ENCODE measurements around the gene CDT1. TPM values are rescaled to one million over a fixed set of nuclear protein-coding genes. Genes with fewer than 3 reads are reported as not detected.

Gene CDT1
- total and polyA plus RNA-seq, 10 of the 15 experiments (the other 5 are each of a cell fraction or from before 2014, with no cell fraction given), result 0.50 to 87.6 (median 8.8) TPM

- H3K36me3 ChIP-seq (ENCODE audit: control insufficient read depth in 2 of 2, insufficient read depth in 2 of 2, low read length in 1 of 2), result peaks cover 0 to 3% of the 10 kb centered on the region in 2 experiments; a peak in 2 of 4 replicates
- ChIA-PET RAD21 (ENCODE audit: unreplicated experiment) (interaction anchor here (1.1 kb wide), 1 partner anchor 20 kb away, joined by 3 read pairs; no protein-coding TSS in a partner anchor), SMC1A (ENCODE audit: uncharacterized antibody, unreplicated experiment) (no interaction called here), POLR2A (interaction anchor here (1.3 kb wide), 1 partner anchor 41 kb away, joined by 3 read pairs; no protein-coding TSS in a partner anchor), CTCF (interaction anchor here (4.6 kb wide), 1 partner anchor 42 kb away, joined by 51 read pairs; no protein-coding TSS in a partner anchor)
- intact Hi-C loops (cut with micrococcal nuclease; ENCODE audit: unreplicated experiment) (no loop called here), in situ Hi-C loops (cut with MboI) (no loop called here)
- H3K9me3 ChIP-seq (replicated peaks; ENCODE audit: control insufficient read depth, insufficient read depth, low read length), result no peaks in the 10 kb centered on the region
- TF ChIP-seq TCF3 (IDR thresholded peaks at IDR 0.05; ENCODE audit: borderline replicate concordance, insufficient read depth, low read depth, low read length) (0 out of 2 replicates have a peak, but pooled peaks have one; percentile 7), IRF4 (IDR thresholded peaks at IDR 0.05; ENCODE audit: low read depth, low read length) (no peak)
- no TSS peak for BruUV-seq (replicated peaks)
- DNase-seq (ENCODE audit: low read depth, low spot score), result no peak
- no peak overlapping the region for H3K27ac ChIP-seq (ENCODE audit: control insufficient read depth, insufficient read depth)
- ATAC-seq, result no peak
- WGBS (ENCODE audit: insufficient coverage, insufficient replicate concordance, low lambda C conversion rate, missing lambda C conversion rate), result 94% methylated on average over 28 of the region's 30 CpGs
- H3K9ac ChIP-seq (ENCODE audit: control insufficient read depth, insufficient read depth, low read length), result no peak overlapping the region
- FAIRE-seq, result no peak
- peaks cover 28% of the 10 kb centered on the region for H3K4me1 ChIP-seq (ENCODE audit: control insufficient read depth, insufficient read depth, low read length)
- H3K4me3 ChIP-seq, result no peak overlapping the region
- H3K4me2 ChIP-seq (ENCODE audit: control insufficient read depth, insufficient read depth), result peak overlapping the region; percentile 33; the same call in 1 of the 2 replicates
- no peaks in the 10 kb centered on the region for H3K27me3 ChIP-seq (replicated peaks in 1 of 2; ENCODE audit: control insufficient read depth in 2 of 2, insufficient read depth in 2 of 2, low read length in 1 of 2)
- peaks cover 80% of the 10 kb centered on the region for H3K79me2 ChIP-seq (ENCODE audit: control insufficient read depth, insufficient read depth, low read length)
- H2AFZ ChIP-seq (ENCODE audit: control insufficient read depth, low read depth, low read length), result no peak overlapping the region
- H4K20me1 ChIP-seq (ENCODE audit: control insufficient read depth, insufficient read depth), result no peaks in the 10 kb centered on the region; the same call in 1 of the 2 replicates
Observed at GRCh38 chr16:88778541-88779065, 25.0 kb upstream of the CDT1 start.

- DNase-seq (ENCODE audit: low read depth, low spot score) (no peak), FAIRE-seq (no peak), ATAC-seq (no peak)
- POLR2A ChIA-PET, result interaction anchor here (0.9 to 1.5 kb wide), 3 partner anchors 12 to 42 kb away, joined by 3 to 4 read pairs (median 3); no protein-coding TSS in a partner anchor
- peak overlapping the region; percentile 99 for H3K4me2 ChIP-seq (ENCODE audit: control insufficient read depth, insufficient read depth)
- SMC1A ChIA-PET (ENCODE audit: uncharacterized antibody, unreplicated experiment), result interaction anchor here (0.6 to 1.6 kb wide), 2 partner anchors 31 to 78 kb away, joined by 3 to 7 read pairs; no protein-coding TSS in a partner anchor
- no peaks in the 10 kb centered on the region for H3K9me3 ChIP-seq (replicated peaks; ENCODE audit: control insufficient read depth, insufficient read depth, low read length)
- H3K9ac ChIP-seq (ENCODE audit: control insufficient read depth, insufficient read depth, low read length), result peak overlapping the region; percentile 90; the same call in 1 of the 2 replicates
- no peak overlapping the region for H2AFZ ChIP-seq (ENCODE audit: control insufficient read depth, low read depth, low read length)
- peak overlapping the region; percentile 75; the same call in 1 of the 2 replicates for H3K27ac ChIP-seq (ENCODE audit: control insufficient read depth, insufficient read depth)
- no peaks in the 10 kb centered on the region for H3K27me3 ChIP-seq (replicated peaks in 1 of 2; ENCODE audit: control insufficient read depth in 2 of 2, insufficient read depth in 2 of 2, low read length in 1 of 2)
- RAD21 ChIA-PET (ENCODE audit: unreplicated experiment), result interaction anchor here (1.1 to 6.7 kb wide), 4 partner anchors 21 to 42 kb away, joined by 3 to 50 read pairs (median 12); partner anchors contain the start of gene APRT
- no peaks in the 10 kb centered on the region; the same call in 1 of the 2 replicates for H4K20me1 ChIP-seq (ENCODE audit: control insufficient read depth, insufficient read depth)
- peaks cover 0 to 3% of the 10 kb centered on the region in 2 experiments; a peak in 2 of 4 replicates for H3K36me3 ChIP-seq (ENCODE audit: control insufficient read depth in 2 of 2, insufficient read depth in 2 of 2, low read length in 1 of 2)
- intact Hi-C loops (cut with micrococcal nuclease; ENCODE audit: unreplicated experiment), result no loop called here
- WGBS (ENCODE audit: insufficient coverage, insufficient replicate concordance, low lambda C conversion rate, missing lambda C conversion rate), result 92% methylated on average over 27 of the region's 34 CpGs
- no peak overlapping the region for H3K4me3 ChIP-seq
- no TSS peak for BruUV-seq (replicated peaks)
- H3K4me1 ChIP-seq (ENCODE audit: control insufficient read depth, insufficient read depth, low read length), result peaks cover 28% of the 10 kb centered on the region
- CTCF ChIA-PET, result interaction anchor here (1.2 to 4.6 kb wide), 3 partner anchors 12 to 43 kb away, joined by 4 to 51 read pairs (median 6); no protein-coding TSS in a partner anchor
- in situ Hi-C loops (cut with MboI), result loop anchor here (10.0 kb wide), 1 partner anchor 325 kb away; the partner anchor contains the start of gene ZFPM1
- H3K79me2 ChIP-seq (ENCODE audit: control insufficient read depth, insufficient read depth, low read length), result peaks cover 82% of the 10 kb centered on the region
- TF ChIP-seq ZNF592 (IDR thresholded peaks at IDR 0.05) (no peak), PAX8 (IDR thresholded peaks at IDR 0.05) (no peak), MYC (IDR thresholded peaks at IDR 0.05; ENCODE audit: insufficient read depth, insufficient read length, insufficient replicate concordance, low read length, severe bottlenecking) (no peak), RB1 (IDR thresholded peaks at IDR 0.05; ENCODE audit: borderline replicate concordance) (no peak), ZZZ3 (IDR thresholded peaks at IDR 0.05; ENCODE audit: control insufficient read depth, insufficient read length, low read depth) (no peak), STAT1 (conservative IDR thresholded peaks at IDR 0.05) (no peak), NR2F1 (conservative IDR thresholded peaks at IDR 0.05) (no peak), RFX5 (IDR thresholded peaks at IDR 0.05; ENCODE audit: low read depth, low read length) (no peak), FOS (IDR thresholded peaks at IDR 0.05; ENCODE audit: borderline replicate concordance, extremely low read depth, insufficient read length) (no peak)
Observed at GRCh38 chr16:88779406-88780141, 24.0 kb upstream of the CDT1 start.
